Hepatocyte (in vitro differentiated cells): Measurements from ENCODE around the gene SOS2.

ENCODE experiments used
- CTCF ChIP-seq: fragments of 200-600 bp; sonication (generic); IDR thresholded peaks from 2 replicates; pipeline ENCODE4 v1.5.1; 2016; ENCODE audit warnings: antibody characterized with exemption, mild to moderate bottlenecking; ENCODE audit not compliant: poor library complexity
- EZH2 ChIP-seq: fragments of 200-600 bp; sonication (generic); IDR thresholded peaks from 2 replicates; pipeline ENCODE4 v1.6.1; 2016; ENCODE audit warnings: antibody characterized with exemption, mild to moderate bottlenecking, borderline replicate concordance
- EZH2phosphoT487 ChIP-seq: fragments of 200-600 bp; sonication (generic); IDR thresholded peaks from one replicate; pipeline ENCODE4 v1.6.1; 2018; ENCODE audit warnings: antibody characterized with exemption, mild to moderate bottlenecking, low read depth, moderate library complexity; ENCODE audit not compliant: unreplicated experiment, severe bottlenecking

DNA sequence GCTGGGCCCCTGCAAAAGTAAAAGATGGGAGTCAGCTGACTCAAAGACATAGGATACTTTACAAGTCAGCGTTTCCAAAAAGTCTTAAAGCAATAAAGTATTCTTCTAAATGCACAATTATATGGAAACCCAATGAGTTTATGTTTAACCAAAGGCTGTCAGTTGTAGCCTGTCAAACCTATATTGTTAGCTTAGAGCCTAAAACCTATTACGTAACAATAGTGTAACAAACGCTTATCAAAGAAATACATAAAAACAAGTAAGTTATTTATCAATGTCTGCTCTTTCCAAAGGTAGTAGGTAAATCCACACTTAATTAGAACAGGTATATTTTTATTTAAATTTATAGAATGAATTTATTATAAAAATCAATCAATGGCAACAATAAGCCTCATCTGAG is 15.9 kb upstream of the SOS2 start:
- TF ChIP-seq CTCF = no peak
- TF ChIP-seq EZH2phosphoT487 = no peak
- no peak for TF ChIP-seq EZH2
